Fibroblast of skin of back (primary cell): ENCODE results near the gene UGCG.
"Not testable (repeated sequence)": the region's sequence is repeated elsewhere in the genome, so short reads cannot be mapped to it uniquely, and the experiment has no call there.

ENCODE experiments used
- DNase-seq: peaks from one replicate; pipeline ENCODE4 v3.0.0-alpha.2; 2013

Gene UGCG

DNA sequence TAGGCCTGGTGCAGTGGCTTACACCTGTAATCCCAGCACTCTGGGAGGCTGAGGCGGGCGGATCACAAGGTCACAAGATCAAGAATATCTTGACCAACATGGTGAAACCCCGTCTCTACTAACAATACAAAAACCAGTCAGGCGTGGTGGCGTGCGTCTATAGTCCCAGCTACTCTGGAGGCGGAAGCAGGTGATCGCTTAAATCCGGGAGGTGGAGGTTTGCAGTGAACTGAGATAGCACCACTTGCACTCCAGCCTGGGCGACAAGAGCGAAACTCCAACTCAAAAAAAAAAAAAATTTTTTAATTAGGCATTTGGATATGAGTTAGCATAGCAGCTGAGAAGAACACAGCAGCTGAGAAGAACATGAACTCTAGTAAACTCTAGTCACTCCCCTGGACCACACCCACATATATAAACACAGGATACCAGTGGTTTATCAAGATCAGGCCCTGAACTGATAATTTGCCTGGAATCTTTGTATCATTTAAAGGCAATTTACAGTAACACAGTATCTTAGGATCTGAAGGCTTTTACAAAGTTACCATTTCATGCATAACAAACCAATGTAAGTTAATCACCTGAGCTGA, 4.6 kb upstream of the UGCG start:
- DNase-seq: no peak

DNA sequence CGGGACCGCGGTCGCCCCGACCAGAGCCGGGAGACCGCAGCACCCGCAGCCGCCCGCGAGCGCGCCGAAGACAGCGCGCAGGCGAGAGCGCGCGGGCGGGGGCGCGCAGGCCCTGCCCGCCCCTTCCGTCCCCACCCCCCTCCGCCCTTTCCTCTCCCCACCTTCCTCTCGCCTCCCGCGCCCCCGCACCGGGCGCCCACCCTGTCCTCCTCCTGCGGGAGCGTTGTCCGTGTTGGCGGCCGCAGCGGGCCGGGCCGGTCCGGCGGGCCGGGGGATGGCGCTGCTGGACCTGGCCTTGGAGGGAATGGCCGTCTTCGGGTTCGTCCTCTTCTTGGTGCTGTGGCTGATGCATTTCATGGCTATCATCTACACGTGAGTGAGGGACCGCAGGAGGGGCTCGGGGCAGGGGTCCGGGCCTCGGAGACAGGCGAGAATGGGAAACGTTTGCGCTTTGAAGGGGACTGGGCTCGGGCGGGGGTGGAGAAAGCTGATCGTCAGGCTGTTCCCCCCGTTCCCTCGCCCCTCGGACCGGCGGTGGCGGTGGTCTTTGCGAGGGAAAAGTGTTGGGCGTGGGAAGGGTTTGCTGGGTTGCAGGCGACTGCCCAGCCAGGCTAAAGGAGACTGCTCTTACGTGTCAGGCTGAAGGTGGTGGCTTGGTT, 457 bp downstream of the UGCG start:
- no peak for DNase-seq

DNA sequence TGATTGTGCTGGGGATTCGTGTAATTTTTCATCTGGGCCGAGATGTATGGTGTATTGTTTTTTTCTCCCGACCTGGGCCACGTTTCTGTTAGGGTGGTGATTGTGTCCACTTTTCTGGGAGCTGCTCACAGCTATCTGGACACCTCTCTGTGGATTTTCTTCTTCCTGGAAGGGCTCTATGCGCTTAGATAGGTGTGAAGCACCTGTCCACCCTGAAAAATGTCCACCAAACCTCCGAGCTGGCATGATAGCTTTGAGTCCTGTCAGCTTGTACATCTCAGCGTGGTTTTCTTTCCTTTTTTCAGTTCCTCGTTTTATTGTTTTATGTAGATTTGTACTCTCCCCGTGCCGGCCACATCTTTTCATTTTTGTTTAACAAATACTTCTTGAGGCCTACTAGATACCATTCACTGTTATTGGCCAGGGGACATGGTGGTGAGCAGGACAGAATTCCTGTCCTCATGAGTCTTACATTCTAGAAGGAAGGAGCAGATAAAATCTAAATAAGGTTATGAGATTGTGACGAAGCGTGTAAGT, 1.1 kb downstream of the UGCG start:
- DNase-seq: peak; percentile 40

DNA sequence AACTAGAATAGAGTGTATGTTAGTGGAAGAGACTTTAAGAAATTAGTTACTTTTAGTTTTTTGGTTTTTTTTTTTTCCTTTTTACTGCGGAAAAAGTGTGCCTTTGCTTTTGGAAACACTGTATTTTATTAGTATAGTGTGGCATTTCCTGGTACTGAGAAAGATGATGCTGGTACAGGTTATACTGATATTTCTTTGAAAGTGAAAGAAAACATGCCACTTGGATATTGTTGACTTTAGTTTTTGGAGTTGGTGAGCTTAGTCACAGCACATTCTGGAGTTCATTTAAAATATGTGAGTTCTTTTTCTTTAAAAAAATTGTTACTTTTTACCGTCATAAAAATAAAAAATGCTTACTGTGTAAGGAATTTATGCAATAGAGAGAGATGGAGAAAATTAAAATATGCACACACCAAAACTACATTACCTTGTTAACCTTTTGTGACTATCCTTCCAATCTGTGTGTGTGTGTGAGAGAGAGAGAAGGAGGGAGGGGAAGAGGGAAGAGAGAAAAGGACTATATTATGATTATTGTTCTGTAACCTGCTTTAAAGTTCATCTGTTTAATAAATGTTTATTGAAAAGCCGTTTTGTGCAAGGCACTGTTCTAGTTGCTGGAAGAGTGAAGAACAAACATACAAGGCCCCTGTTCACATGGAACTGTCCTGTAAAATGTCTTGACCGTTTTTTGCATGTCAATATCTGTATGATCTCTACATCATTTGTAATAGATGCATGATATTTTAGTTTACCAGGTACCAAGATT, 1.9 kb downstream of the UGCG start:
- peak; percentile 36 for DNase-seq

DNA sequence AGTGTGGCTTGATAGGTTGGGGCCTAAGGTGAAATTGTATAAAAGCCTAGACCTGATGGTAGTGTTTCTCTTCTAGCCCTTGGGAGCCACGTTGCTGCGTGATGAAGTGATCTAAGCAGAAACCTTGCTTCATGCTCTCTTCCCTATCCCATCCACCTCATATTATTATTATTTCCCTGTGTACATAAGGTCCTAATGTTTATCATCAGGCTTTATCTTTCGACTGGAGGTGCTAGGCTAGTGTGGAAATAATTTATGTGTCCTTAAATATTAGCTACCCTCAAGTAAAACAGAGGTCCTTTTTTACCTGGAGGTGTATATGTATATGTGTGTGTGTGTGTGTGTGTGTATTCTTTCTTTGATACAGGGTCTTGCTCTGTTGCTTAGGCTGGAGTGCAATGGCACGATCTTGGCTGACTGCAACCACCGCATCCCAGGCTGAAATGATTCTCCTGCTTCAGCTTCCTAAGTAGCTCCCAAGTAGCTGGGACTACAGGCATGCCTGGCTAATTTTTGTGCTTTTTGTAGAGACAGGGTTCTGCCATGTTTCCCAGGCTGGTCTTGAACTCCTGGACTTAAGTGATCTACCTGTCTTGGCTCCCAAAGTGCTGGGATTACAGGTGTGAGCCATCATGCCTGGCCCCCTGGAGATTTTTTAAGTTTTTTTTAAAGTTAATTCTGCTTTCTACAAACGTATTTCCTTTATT, 3.7 kb downstream of the UGCG start:
- DNase-seq: no peak

DNA sequence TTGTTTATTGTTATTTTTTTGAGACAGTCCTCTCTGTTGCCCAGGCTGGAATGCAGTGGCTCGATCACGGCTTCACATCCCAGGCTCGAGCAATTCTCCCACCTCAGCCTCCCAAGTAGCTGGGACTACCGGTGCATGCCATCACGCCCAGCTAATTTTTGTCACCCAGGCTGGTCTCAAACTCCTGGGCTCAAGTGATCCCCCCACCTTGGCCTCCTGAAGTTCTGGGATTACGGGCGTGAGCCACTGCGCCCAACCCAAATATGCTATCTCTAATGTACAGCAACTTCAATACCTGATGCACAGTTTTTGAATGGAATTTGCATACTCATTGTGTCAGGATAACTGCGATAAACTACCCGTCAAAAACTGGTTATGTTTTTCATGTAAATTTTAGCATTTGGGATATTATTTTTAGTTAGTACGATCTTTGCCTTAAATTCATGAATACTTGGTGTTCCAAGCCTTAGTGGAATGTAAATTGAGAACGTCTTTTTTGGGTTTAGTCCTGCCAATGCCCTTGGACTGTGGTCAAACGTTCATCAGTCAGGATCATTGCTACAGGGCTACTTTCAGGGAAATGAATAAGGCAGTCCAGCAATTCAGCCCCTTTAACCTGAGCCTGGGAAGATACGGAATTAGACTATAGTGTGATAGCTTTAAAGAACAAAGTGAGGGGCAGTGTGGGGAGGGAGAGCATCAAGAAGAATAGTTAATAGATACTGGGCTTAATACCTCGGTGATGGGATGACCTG, 4.4 kb downstream of the UGCG start:
- no peak for DNase-seq

DNA sequence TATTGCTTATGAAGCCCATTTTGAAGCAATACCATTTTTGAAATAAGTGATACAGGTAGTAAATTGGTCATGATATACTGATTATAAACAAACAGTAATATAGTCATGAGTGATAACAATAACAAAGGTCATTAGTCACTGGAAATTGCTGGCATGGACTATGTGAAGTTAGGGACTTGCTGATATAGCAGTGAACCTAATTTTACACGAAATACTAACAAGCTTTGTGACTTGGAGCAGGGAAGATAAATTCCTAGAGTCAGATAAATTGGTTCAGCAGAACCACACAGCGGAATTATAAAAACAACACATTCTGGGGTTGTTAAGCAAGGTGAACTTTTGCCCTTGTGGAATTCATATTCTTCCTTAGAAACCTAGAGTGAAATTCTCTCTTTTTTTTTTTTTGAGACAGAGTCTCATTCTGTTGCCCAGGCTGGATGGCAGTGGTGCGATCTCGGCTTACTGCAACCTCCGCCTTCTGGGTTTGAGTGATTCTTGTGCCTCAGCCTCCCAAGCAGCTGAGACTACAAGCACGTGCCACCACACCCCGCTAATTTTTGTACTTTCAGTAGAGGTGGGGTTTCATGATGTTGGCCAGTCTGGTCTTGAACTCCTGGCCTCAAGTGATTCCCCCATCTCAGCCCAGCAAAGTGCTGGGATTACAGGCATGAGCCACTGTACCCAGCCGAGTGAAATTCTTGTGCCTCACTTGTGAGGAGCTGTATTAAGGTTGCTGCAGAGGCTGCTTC, 6.0 kb downstream of the UGCG start:
- DNase-seq: peak; percentile 40

DNA sequence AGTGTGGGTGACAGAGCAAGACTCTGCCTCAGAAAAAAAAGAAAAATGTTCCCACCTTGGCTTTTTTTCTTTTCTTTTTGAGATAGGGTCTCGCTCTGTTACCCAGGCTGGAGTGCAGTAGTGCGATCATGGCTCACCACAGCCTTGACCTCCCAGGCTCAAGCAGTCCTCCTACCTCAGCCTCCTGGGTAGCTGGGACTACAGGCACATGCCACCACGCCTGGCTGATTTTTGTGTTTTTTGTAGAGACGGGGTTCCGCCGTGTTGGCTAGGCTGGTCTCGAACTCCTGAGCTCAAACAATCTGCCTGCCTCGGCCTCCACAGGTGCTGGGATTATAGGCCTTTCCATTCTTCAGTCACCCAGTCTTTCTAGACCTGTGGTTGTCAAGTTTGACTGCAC, 6.9 kb downstream of the UGCG start:
- not testable (repeated sequence) for DNase-seq

DNA sequence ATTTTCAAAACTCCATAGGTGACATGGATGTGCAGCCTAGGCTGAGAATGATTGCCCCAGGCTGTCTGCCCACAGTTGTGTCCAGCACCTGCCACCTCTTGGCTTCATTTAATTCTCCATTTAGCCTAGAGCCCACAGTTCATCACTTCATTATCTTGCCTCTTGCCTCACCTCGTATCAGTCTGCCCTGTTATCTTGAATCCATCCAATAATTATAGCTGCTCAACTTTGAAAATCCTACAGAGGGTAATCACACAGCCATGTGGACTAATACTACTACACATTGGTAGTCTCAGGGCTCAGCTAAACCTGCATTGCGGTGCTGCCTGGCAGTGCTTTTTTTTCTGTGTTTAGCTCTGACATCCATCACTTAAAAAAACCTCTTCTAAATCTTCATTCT, 7.4 kb downstream of the UGCG start:
- no peak for DNase-seq

- no peak for DNase-seq
Observed at GRCh38 chr9:111904891-111905291, 8.3 kb downstream of the UGCG start.

DNA sequence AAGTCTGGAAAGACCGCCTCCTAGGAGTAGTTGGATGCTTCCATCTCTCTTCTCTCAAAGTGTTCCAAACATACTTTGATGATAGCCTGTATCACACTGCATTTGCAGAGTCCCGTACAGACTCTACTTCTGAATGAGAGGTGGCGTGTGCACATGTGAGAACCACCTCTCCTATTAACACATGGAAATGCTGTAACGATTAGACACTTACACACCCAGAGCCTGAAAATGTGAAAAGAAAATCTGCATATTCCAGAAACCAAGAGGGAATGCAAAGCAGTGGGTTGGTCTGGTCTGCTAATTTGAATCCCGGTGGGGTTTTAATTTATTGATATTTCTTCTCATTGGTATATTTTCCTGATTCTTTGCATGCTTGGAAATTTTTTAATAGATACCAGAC, 10.5 kb downstream of the UGCG start:
- no peak for DNase-seq

DNA sequence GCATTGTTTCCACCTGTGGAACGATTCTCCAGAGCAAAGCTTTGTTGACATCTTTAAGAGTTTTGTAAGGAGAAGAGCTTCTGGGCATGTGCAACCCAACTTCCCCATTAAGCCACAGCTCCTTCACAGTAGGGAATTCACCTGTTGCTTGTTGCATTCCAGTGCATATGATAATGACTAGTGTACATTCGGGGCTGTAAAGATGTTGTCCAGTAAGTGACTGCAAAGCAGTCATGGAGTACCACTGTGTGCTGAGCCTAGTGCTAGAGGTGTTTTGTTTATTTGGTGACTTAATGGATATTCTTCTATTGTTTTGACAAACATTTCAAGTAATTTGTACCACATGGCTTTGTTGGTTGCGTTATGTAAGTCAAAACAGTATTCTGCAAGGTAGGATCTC, 12.8 kb downstream of the UGCG start:
- DNase-seq: no peak

DNA sequence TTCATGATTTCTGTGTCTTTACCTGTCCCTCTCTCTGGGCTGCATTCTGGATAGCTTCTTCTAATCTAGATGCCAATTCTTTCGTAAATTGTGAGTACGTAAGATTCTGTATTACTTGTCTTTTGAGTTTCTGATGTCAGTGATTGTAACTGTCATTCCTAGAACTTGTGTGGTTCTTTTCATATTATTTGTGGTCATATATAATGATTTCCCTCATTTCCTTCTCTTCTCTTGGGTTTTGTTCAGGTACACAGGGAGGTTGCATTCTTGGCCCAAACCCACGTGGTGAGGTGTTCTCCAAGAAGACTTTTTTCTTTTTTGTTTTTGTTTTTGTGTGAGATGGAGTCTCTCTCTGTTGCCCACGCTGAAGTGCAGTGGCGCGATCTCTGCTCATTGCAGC, 13.8 kb downstream of the UGCG start:
- no peak for DNase-seq

GRCh38 chr9:111913159-111913558, 16.5 kb downstream of the UGCG start:
- DNase-seq: no peak

DNA sequence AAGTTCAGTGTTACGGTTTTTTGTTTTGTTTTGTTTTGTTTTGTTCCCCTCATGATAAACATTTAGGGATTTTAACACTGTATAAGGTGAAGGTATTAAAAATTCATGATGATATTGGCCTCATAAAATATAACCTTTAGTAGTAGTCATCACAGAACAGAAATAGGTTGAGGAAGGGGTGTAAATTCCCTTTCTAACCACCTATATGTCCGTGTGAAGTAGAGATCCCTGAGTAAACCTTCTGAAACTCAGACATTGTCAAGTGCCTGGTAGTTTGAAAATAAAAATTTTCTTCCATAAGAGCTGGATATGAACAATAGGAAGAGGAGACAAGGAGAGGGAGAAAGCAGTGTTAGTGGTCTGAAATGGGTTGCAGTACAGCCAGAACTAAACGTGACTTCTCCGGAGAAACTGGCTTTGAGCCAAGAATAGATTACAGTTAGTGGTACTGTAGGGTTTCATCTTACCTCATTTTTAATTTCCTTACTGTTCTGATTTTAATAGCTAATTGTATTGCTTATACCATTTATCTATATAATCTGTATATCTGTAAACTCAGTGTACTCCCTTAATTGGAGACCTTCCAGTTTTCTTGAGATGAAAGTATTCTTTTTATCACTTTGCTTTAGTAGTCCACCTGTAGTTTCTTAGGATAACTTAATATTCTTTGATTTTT, 18.3 kb downstream of the UGCG start:
- no peak for DNase-seq

GRCh38 chr9:111915425-111915758, 18.8 kb downstream of the UGCG start:
- DNase-seq: no peak

DNA sequence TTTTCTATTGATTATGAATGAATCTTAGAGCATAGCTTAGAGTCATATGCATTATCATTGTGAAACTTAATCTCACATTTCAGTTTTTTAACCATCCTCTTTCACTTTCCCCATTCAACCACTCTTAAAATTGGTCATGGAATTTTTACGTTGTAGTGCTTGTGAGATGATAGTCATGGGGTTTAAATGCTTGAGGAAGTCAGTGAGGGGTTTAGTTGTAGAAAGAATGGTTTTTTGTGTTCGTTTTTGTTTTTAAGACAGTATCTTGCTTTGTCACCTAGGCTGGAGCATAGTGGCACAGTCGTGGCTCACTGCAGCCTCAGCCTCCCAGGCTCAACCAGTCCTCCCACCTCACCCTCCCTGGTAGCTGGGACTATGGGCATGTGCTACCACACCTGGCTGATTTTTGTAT, 19.6 kb downstream of the UGCG start:
- DNase-seq: no peak

DNA sequence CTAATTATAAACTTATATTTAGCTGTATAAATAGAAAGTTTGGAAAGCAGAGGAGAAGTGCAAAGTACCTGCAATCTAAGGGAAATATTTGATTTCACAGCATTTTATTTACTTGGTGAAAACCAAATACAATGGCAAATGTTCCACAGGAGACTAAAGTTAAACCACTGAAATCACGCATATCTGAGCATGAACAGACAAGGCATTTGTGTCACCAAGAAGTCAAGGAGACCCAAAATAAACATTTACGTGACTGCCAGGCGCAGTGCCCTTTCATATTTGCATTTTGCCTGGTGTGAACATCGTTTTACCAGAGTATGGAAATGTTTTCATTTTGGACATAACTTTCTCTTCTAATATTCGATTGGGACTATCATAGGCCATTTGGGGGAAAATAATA, 20.6 kb downstream of the UGCG start:
- no peak for DNase-seq

DNA sequence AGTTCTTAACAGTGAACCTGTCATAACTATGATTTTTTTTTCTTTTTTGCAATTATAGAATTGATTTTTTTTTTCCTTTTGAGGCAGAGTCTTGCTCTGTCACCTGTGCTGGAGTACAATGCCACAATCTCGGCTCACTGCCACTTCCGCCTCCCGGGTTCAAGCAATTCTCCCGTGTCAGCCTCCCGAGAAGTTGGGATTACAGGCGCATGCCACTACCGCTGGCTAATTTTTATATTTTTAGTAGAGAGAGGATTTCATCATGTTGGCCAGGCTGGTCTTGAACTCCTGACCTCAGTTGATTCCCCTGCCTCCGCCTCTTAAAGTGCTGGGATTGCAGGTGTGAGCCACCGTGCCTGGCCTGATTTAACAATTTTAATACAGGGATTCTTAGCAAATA, 21.4 kb downstream of the UGCG start:
- DNase-seq: no peak

DNA sequence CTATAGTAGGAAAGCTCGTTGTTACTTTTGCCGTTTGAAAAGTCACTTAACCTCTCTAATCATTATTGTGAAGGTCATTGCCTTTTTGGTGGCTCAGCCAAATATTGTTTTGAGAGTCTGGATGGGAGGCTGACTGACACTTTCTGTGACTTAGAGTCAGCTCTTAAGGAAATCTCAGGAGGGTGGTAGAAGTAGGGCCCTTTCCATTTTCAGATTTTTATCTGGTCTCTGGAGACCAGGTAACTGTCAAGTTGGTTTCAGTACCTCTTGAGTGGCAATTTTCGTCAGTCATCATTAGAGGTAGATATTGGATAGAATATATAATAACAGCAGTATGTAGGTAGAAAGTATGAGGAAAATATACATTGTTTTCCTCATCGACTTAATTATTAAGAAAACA, 23.3 kb downstream of the UGCG start:
- DNase-seq: no peak

GRCh38 chr9:111920531-111920930, 23.9 kb downstream of the UGCG start:
- no peak for DNase-seq
